ENCODE measurements around the gene BST2. TPM values are rescaled to one million over a fixed set of nuclear protein-coding genes. Genes with fewer than 3 reads are reported as not detected.

BST2 gene
- total RNA-seq, 2 donors from 2014 or later = 34.3 to 43.6 TPM

- TF ChIP-seq, protein P1, sequence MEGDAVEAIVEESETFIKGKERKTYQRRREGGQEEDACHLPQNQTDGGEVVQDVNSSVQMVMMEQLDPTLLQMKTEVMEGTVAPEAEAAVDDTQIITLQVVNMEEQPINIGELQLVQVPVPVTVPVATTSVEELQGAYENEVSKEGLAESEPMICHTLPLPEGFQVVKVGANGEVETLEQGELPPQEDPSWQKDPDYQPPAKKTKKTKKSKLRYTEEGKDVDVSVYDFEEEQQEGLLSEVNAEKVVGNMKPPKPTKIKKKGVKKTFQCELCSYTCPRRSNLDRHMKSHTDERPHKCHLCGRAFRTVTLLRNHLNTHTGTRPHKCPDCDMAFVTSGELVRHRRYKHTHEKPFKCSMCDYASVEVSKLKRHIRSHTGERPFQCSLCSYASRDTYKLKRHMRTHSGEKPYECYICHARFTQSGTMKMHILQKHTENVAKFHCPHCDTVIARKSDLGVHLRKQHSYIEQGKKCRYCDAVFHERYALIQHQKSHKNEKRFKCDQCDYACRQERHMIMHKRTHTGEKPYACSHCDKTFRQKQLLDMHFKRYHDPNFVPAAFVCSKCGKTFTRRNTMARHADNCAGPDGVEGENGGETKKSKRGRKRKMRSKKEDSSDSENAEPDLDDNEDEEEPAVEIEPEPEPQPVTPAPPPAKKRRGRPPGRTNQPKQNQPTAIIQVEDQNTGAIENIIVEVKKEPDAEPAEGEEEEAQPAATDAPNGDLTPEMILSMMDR (IDR thresholded peaks at IDR 0.05) = no peak
- TF ChIP-seq POLR2A (IDR thresholded peaks at IDR 0.05) = no peak
- no peak for DNase-seq
- Histone ChIP-seq H3K4me1 (no peaks in the 10 kb centered on the region), H3K36me3 (replicated peaks in 1 of 2; ENCODE audit: insufficient read depth in 1 of 2, low read depth in 2 of 2) (no peaks in the 10 kb centered on the region), H3K27ac (no peak overlapping the region), H3K27me3 (no peaks in the 10 kb centered on the region), H3K9me3 (no peaks in the 10 kb centered on the region), H3K4me3 (no peak overlapping the region)
- intact Hi-C loops (cut with DNase I) = no loop called here
- 55 to 59% methylated on average over 8 of the region's 8 CpGs for WGBS, 2 donors
- ATAC-seq = no peak
These were observed 52.0 kb downstream of the BST2 start for GRCh38 chr19:17353386-17353785.

Other genes starting within 250 kb of the BST2 start
- 10 to 100 TPM; 13.2 to 20.1 TPM for gene USE1, start 190.3 kb downstream of the BST2 start, total RNA-seq
- gene OCEL1, start 179.4 kb downstream of the BST2 start, total RNA-seq = 10 to 100 TPM; 27.4 to 27.8 TPM
- 10 to 100 TPM; 67.6 to 83.3 TPM for gene NR2F6, start 159.7 kb downstream of the BST2 start, total RNA-seq
- gene USHBP1, start 140.9 kb downstream of the BST2 start, total RNA-seq = 10 to 100 TPM in 1 of 2 donors, 1 to 10 TPM in 1; 9.2 to 10.4 TPM
- 10 to 100 TPM; 45.2 to 84.6 TPM for gene BABAM1, start 138.2 kb downstream of the BST2 start, total RNA-seq
- under 1 TPM in 1 of 2 donors, not detected in 1; 0.33 TPM for gene ANKLE1, start 123.7 kb downstream of the BST2 start, total RNA-seq
- 10 to 100 TPM; 10.2 to 12.2 TPM for gene ABHD8, start 102.2 kb downstream of the BST2 start, total RNA-seq
- gene MRPL34, start 99.8 kb downstream of the BST2 start, total RNA-seq = 100 to 1,000 TPM in 1 of 2 donors, 10 to 100 TPM in 1; 47.7 to 152 TPM
- 1 to 10 TPM; 3.3 to 6.2 TPM for gene DDA1, start 96.1 kb downstream of the BST2 start, total RNA-seq
- 10 to 100 TPM in 1 of 2 donors, 1 to 10 TPM in 1; 7.0 to 16.5 TPM for gene ANO8, start 70.8 kb downstream of the BST2 start, total RNA-seq
- 100 to 1,000 TPM in 1 of 2 donors, 10 to 100 TPM in 1; 13.7 to 127 TPM for gene GTPBP3, start 68.1 kb downstream of the BST2 start, total RNA-seq
- gene PLVAP, start 28.3 kb downstream of the BST2 start, total RNA-seq = 10 to 100 TPM; 37.9 to 49.8 TPM
- not detected for gene CCDC194, start 11.4 kb downstream of the BST2 start, total RNA-seq
- 10 to 100 TPM; 33.3 to 34.8 TPM for gene MVB12A, start 14.4 kb upstream of the BST2 start, total RNA-seq
- under 1 TPM in 1 of 2 donors, not detected in 1; 0.52 TPM for gene TMEM221, start 43.0 kb upstream of the BST2 start, total RNA-seq
- not detected for gene NXNL1, start 55.3 kb upstream of the BST2 start, total RNA-seq
- gene SLC27A1, start 64.9 kb upstream of the BST2 start, total RNA-seq = 10 to 100 TPM; 21.1 to 25.7 TPM
- 10 to 100 TPM; 64.9 to 82.7 TPM for gene PGLS, start 106.0 kb upstream of the BST2 start, total RNA-seq
- gene COLGALT1, start 150.0 kb upstream of the BST2 start, total RNA-seq = 10 to 100 TPM; 38.9 to 41.5 TPM

All from body of pancreas (tissue), 4 donors.